GM19395 (cell line): ENCODE data around the gene MYO3B.

Experiments
- ATAC-seq: cut with Tn5 transposase; IDR thresholded peaks from one replicate; pipeline ENCODE4 v1.9.1; 2021; ENCODE audit warnings: mild to moderate bottlenecking, moderate library complexity; ENCODE audit not compliant: unreplicated experiment

The MYO3B gene

GRCh38 chr2:170501421-170502043 lies 323.6 kb downstream of the MYO3B start:
- ATAC-seq = no peak

GRCh38 chr2:170502361-170503130 lies 324.6 kb downstream of the MYO3B start:
- ATAC-seq = no peak

DNA sequence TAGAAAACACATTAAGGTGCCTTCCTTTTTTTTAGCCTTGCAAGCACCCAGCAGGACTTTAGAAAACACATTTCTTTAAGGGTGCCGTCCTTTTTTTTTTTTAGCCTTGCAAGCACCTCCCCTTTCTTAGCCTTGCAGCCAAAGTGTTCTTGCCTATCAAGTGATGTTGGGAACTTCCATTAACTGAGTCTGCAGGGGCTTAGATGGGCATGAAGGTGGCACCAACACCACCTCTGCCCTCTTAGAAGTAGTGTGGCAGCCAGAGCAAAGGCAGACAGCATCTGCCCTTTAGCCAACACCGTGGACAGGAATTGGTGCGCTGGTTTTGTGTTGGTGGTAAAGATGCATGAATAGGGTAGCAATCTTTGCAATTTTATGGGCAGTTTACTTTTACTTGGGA lies 325.6 kb downstream of the MYO3B start:
- no peak for ATAC-seq

DNA sequence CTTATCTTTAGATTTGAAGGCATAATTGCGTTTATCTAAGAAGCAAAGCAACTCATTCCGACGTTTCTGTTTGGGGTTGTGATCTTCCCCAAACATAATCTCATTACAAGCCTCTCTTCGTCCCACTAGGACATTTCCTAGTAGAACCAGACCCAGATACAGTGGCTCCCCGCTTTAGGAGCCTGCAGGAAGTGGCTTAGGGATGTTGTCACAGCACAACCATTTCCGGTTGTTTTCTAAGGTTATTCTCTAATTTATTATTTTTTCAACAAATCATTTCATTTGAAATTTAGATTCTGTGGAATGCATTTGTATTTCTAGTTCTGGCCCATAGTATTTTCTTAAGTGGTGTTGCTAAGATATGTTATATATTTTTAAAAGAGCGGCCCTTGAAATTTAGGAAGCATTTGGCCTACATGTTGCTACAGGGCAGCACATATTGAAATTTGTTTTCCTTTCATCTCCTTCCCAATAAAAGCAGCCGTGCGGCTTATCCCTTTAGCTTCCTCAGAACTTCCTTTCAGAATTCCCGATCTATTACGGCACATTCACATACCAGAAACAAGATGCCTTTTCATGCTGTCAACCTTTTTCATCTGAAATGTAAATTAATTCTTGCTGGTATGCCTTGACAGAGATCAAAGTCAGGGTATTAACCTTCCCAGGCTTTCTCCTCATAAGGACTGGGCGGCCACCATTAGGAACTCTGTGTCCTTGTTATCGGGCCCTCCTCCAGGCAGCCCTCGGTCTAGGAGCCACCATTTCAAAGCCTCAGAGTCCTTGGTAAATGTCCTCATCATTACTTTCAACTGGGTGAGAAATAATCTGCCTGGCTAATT lies 326.2 kb downstream of the MYO3B start:
- no peak for ATAC-seq

DNA sequence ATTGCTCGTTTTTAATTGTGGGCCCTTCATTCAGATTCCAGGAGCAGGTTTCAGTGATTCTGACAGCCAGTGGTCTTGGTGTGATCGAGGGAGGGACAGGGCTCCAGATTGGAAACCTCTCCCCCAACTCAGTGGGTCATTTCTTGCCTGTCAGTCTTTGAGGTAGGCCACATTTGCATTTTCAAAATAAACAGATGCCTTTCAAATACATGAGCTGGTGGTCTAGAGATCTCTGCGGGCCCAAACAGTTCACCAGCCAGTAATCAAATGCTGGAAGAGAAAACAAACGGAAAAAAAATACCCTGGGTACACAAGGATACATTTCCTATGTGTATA lies 326.8 kb downstream of the MYO3B start:
- no peak for ATAC-seq

DNA sequence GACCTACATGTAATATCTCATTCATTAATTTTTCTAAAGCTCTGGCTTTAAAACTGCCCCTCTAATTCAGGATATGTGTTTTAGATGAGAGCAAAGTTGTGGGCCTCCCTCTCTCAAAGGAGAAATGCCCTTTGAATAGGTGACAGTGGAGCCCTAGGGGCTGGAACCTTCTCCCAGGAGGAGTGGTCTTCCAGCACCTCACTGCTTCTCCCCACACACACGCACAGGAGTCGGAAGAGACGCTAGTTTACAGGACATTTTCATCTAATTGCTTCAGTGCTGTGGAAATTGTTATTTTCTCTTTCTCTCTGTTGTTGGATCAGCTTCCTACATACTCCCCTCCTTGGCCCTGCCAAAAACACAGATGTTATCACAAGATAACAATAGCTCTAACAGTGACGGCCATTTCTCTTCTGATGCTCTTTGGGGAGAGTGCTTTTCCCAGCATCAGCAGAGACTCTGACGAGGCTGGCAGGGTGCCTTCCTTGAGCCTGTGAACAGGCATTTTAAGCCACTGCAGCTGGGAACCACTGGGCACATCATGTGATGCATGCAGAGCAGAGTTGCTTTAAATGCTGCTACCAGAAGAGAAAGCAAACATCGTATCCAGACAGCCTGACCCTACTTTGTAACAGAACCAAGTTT lies 327.8 kb downstream of the MYO3B start:
- no peak for ATAC-seq

DNA sequence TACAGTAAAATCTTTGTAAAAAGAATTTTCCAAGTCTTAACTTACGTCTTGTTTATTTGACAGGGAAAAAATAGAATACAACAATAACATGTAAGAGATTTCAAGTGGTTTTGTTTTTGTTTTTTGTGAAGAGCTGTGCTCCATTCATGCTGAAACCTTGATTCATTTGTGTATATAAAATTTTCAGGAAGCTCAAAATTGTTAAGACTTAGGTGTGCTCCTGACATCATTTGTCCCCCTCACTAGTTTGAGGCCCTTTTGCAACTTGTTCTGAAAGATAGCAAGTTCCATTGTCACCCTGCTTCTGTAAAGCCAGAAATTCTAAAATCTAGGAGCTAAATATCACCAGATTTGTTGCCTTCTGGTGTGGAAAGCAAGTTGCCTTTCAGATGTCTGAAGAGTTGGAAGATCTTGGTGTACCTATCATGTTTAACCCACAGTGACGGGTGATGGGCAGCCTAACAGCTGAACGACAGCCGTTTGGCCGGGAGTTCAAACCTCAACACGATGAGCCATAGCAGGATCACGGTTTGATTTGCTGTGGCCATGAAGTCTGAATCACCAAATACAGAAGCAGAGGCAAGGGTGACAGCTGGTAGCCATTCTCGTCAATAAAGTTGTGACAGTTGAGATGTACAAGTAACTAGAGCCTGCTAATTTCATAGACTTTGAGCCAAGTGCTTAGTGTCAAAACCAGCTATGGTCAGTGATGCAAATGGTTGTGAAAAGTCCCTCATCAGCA lies 331.7 kb downstream of the MYO3B start:
- ATAC-seq = no peak

DNA sequence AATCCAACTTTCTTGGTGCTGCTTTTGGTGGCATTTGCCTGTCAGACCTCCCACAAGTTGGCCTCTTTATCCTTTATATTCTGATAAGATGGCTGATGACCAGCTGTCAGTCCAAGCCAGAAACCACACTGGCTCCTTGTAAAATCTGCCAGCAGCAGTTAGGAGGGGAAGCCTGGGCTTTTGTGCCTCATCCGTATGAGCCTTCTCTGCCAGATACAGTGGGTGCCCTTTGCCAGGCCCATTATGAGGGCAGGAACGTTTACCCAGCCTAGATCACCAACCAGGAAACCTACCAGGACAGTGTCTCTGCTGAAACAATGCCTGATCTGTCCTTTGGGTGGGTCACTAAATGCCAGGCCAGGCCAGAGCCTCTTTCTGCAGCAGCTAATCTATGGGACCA lies 334.3 kb downstream of the MYO3B start:
- no peak for ATAC-seq

- no peak for ATAC-seq
Observed at GRCh38 chr2:170514140-170514539, 336.2 kb downstream of the MYO3B start.

DNA sequence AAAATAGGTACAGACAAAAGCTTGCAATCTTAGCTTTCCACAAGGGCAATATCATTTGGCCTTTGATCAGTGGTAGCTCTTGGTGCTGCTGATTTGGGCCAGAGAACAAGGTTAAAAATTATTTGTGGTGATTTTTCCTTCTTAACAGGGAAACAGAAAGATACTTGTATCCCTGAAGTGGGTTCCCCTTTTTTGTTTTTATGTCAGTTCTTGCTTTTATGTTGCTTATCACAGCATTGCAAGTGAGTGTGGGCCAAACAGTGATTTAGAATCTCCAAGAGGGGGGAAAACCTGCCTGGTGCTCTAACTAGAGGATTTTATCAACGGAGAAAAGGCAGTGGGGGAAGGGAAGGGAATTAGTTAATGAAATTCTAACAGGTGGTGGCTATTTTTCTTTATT lies 339.6 kb downstream of the MYO3B start:
- no peak for ATAC-seq

DNA sequence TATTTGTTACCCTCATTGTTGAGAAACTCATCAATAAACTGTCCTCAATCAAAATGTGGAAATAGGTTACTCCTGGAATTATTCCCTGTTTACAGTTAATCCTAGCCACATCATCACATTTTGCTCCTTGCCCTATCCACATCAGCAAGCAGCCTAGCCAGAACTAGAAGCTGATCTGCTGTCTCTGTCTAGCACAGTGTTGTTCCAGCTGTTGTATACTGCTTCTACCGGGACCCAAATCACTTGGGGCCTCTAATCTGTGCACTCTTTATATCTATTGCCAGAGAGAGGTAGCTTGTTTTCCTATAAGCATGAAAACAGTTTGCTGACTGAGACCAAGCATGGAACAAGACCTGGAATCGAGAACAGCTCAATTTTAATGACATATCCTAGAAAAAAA lies 341.0 kb downstream of the MYO3B start:
- no peak for ATAC-seq

DNA sequence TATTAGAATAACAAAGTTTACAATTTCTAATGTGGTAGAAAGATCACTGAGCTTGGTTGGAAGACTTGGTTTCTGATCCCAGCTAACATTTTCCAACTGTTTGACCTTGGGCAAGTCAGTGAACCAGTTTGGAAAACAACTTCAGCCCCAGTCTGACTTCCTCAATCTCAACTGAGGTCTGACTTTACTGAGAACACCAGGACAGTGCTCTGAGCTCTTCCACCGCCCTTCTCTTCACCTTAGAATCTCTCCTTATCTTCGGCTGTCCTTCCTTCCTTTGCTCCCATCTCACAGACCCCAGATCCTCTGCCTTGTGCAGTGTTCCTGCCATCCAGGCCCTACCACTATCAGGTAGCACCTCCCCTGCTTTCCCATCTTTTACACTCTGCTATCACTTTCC lies 343.4 kb downstream of the MYO3B start:
- ATAC-seq = no peak

DNA sequence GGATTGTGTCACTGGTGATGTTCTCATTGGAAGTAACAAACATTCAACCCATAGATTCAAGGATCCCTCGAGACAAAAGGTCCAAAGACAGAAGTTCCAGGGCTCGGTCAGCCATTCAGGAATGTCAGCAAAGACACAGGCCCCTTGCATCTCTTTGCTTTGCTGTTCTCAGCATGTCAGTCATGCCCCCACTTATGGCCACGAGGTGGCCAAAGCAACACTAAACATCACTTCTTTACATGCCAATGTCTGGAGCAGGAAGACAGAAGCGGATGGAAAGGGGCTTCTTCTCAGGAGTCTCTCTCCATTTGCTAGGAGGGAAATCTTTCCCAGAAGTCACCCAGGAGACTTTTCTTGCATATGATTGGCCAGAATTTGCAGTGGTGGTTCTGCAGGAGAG lies 345.6 kb downstream of the MYO3B start:
- no peak for ATAC-seq

GRCh38 chr2:170524828-170525565 lies 347.1 kb downstream of the MYO3B start:
- ATAC-seq = peak; percentile 79

- no peak for ATAC-seq
Observed at GRCh38 chr2:170525566-170525900, 347.6 kb downstream of the MYO3B start.

- no peak for ATAC-seq
Observed at GRCh38 chr2:170530284-170530745, 352.4 kb downstream of the MYO3B start.

- ATAC-seq = no peak
Observed at GRCh38 chr2:170530803-170531564, 353.0 kb downstream of the MYO3B start.

DNA sequence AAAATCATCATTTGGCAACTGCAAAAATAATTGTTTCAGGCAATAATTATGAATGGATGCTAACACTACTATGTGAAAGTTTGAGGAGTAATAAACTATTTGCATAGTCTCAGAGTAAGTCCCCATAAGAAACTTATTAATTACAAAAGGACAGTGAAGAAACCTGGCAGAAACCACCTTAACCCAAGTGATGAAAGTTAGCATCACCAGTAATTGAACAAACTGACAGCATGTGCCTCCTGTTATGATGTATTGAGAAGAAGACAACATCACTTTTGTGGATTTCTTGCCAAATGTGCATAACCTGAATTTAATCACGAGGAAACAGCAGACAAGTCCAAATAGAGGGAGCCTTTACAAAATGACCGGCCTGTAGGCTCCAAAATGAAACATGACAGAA lies 353.9 kb downstream of the MYO3B start:
- no peak for ATAC-seq

- ATAC-seq = peak; percentile 59
Observed at GRCh38 chr2:170533156-170533555, 355.2 kb downstream of the MYO3B start.
